ENCODE results near the gene KCP. TPM values are rescaled to one million over a fixed set of nuclear protein-coding genes. Genes with fewer than 3 reads are reported as not detected.

The KCP gene
- polyA plus RNA-seq, 1 donor (not counting 4 experiments of a cell fraction or from before 2014, with no cell fraction given): not detected

DNA sequence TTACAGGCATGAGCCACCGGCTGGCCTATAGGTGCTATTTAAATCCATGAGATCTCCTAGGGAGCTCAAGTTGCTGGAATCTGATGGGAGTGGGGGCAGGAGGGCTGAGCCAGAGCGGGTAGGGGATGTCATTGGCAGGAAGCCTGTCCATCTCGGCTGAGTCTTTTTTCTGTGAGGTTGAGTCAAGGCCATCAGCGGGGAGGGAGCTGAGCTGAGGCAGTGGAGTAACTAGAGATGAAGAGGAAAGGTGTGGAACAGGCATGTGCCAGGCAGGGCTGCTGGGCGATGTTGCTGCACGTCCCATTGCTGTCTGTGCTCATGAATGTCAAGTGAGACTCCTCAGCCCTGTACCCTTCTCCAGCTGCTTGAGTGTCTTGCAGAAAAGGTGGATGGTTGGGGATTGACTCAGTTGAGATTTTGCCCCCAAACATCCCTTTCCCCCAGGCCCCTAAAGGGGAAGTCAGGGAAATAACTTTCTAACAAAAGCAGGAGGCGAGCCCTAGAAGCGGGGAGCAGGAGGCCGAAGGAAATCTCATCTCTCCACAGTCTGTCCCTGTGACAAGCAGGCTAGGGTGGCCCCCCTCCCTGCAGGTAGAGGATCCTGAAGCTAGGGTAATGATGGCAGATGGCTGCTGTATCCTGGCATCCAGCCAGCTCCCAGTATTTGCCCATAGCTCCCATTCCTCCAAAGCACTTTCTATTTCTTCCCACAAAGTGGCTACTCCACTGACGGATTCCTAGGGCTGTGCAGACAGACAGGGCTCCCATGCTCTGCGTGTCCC, 42.5 kb downstream of the KCP start:
- Histone ChIP-seq H3K9me1 (ENCODE audit: control insufficient read depth, extremely low read depth, insufficient read depth, low read length) (peaks cover 4% of the 10 kb centered on the region), H3K4me3 (ENCODE audit: control insufficient read depth in 2 of 3, extremely low read depth in 1 of 3, insufficient read depth in 2 of 3, low read depth in 1 of 3, low read length in 3 of 3) (no peak overlapping the region), H4K20me1 (ENCODE audit: control insufficient read depth, extremely low read depth, insufficient read depth, low read length) (peaks cover 7% of the 10 kb centered on the region), H3K9me3 (ENCODE audit: control insufficient read depth, low read depth, low read length) (no peaks in the 10 kb centered on the region), H3K36me3 (ENCODE audit: control insufficient read depth in 2 of 2, extremely low read depth in 1 of 2, insufficient read depth in 2 of 2, low read length in 2 of 2) (peaks cover 10 to 17% of the 10 kb centered on the region in 2 experiments), H3K4me1 (ENCODE audit: control insufficient read depth, extremely low read depth, insufficient read depth, low read length) (peaks cover 42% of the 10 kb centered on the region), H3K79me2 (ENCODE audit: control insufficient read depth, insufficient read depth, low read length) (peaks cover 29% of the 10 kb centered on the region), H2AFZ (ENCODE audit: control insufficient read depth, low read length) (no peak overlapping the region), H3K9ac (ENCODE audit: control insufficient read depth, extremely low read depth, insufficient read depth, low read length) (no peak overlapping the region), H3K27ac (ENCODE audit: control insufficient read depth, insufficient read depth, low read length) (no peak overlapping the region), H3K27me3 (ENCODE audit: control insufficient read depth, extremely low read depth, insufficient read depth, low read length) (peaks cover 9% of the 10 kb centered on the region), H3K4me2 (ENCODE audit: control insufficient read depth, extremely low read depth, insufficient read depth, low read depth, low read length) (peak overlapping the region; percentile 80)
- TF ChIP-seq, protein P1, sequence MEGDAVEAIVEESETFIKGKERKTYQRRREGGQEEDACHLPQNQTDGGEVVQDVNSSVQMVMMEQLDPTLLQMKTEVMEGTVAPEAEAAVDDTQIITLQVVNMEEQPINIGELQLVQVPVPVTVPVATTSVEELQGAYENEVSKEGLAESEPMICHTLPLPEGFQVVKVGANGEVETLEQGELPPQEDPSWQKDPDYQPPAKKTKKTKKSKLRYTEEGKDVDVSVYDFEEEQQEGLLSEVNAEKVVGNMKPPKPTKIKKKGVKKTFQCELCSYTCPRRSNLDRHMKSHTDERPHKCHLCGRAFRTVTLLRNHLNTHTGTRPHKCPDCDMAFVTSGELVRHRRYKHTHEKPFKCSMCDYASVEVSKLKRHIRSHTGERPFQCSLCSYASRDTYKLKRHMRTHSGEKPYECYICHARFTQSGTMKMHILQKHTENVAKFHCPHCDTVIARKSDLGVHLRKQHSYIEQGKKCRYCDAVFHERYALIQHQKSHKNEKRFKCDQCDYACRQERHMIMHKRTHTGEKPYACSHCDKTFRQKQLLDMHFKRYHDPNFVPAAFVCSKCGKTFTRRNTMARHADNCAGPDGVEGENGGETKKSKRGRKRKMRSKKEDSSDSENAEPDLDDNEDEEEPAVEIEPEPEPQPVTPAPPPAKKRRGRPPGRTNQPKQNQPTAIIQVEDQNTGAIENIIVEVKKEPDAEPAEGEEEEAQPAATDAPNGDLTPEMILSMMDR (optimal IDR thresholded peaks at IDR 0.05 in 1 of 3, IDR thresholded peaks at IDR 0.05 in 1 of 3, conservative IDR thresholded peaks at IDR 0.05 in 1 of 3; ENCODE audit: extremely low read depth in 1 of 3, insufficient read depth in 2 of 3, low read length in 3 of 3): no peak
- TF ChIP-seq EZH2 (IDR thresholded peaks at IDR 0.05; ENCODE audit: low read length): no peak
- FAIRE-seq (peak; percentile 85), DNase-seq (ENCODE audit: low read depth, low spot score) (peak; percentile 72)
- dilution Hi-C loops (cut with MboI; ENCODE audit: extremely low pct_ligation_motif_present, low sequenced_read_pairs): no loop called here

DNA sequence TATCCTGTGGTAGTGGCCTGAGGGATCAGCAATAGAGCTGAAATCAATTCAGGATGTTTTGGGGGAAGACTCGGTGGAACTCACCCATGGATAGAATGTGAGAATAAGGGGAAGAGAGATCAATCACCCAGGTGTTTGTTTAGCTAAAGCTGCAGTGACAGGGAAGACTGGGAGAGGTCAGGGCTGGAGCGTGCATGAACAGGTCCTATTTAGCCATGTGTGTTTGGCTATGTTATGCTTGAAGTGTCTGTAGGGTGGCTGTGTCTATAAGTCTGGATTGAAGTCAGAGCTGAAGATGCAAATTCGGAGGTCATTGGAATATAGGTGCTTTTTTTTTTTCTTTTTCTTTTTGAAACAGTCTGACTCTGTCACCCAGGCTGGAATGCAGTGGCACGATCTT, 43.3 kb downstream of the KCP start:
- peaks cover 4% of the 10 kb centered on the region for H3K9me1 ChIP-seq (ENCODE audit: control insufficient read depth, extremely low read depth, insufficient read depth, low read length)
- TF ChIP-seq EZH2 (IDR thresholded peaks at IDR 0.05; ENCODE audit: low read length): no peak
- TF ChIP-seq, protein P1 (optimal IDR thresholded peaks at IDR 0.05 in 1 of 3, IDR thresholded peaks at IDR 0.05 in 1 of 3, conservative IDR thresholded peaks at IDR 0.05 in 1 of 3; ENCODE audit: extremely low read depth in 1 of 3, insufficient read depth in 2 of 3, low read length in 3 of 3): no peak
- H3K4me1 ChIP-seq (ENCODE audit: control insufficient read depth, extremely low read depth, insufficient read depth, low read length): peaks cover 40% of the 10 kb centered on the region
- H3K9ac ChIP-seq (ENCODE audit: control insufficient read depth, extremely low read depth, insufficient read depth, low read length): no peak overlapping the region
- peaks cover 32% of the 10 kb centered on the region for H3K79me2 ChIP-seq (ENCODE audit: control insufficient read depth, insufficient read depth, low read length)
- no peaks in the 10 kb centered on the region for H3K9me3 ChIP-seq (ENCODE audit: control insufficient read depth, low read depth, low read length)
- no peak overlapping the region for H2AFZ ChIP-seq (ENCODE audit: control insufficient read depth, low read length)
- DNase-seq (ENCODE audit: low read depth, low spot score) (no peak), FAIRE-seq (no peak)
- H3K27me3 ChIP-seq (ENCODE audit: control insufficient read depth, extremely low read depth, insufficient read depth, low read length): peaks cover 9% of the 10 kb centered on the region
- peaks cover 10 to 17% of the 10 kb centered on the region in 2 experiments for H3K36me3 ChIP-seq (ENCODE audit: control insufficient read depth in 2 of 2, extremely low read depth in 1 of 2, insufficient read depth in 2 of 2, low read length in 2 of 2)
- peaks cover 7% of the 10 kb centered on the region for H4K20me1 ChIP-seq (ENCODE audit: control insufficient read depth, extremely low read depth, insufficient read depth, low read length)
- H3K4me2 ChIP-seq (ENCODE audit: control insufficient read depth, extremely low read depth, insufficient read depth, low read depth, low read length): no peak overlapping the region
- dilution Hi-C loops (cut with MboI; ENCODE audit: extremely low pct_ligation_motif_present, low sequenced_read_pairs): no loop called here
- no peak overlapping the region for H3K27ac ChIP-seq (ENCODE audit: control insufficient read depth, insufficient read depth, low read length)
- no peak overlapping the region for H3K4me3 ChIP-seq (ENCODE audit: control insufficient read depth in 2 of 3, extremely low read depth in 1 of 3, insufficient read depth in 2 of 3, low read depth in 1 of 3, low read length in 3 of 3)

Data from keratinocyte (primary cell).